Loucy (cell line): ENCODE data around the gene NAALADL2.

Experiments
- EZH2phosphoT487 ChIP-seq: fragments of 200-600 bp; IDR thresholded peaks from 2 replicates; pipeline ENCODE4 v1.6.1; 2018; ENCODE audit warnings: antibody characterized with exemption, mild to moderate bottlenecking, moderate library complexity, borderline replicate concordance
- TF ChIP-seq, protein P1 (sequence below): fragments of 200-600 bp; sonication (generic); conservative IDR thresholded peaks from 2 replicates; pipeline ENCODE4 v1.5.1; 2014; ENCODE audit warnings: mild to moderate bottlenecking, antibody characterized with exemption, low read length

DNA sequence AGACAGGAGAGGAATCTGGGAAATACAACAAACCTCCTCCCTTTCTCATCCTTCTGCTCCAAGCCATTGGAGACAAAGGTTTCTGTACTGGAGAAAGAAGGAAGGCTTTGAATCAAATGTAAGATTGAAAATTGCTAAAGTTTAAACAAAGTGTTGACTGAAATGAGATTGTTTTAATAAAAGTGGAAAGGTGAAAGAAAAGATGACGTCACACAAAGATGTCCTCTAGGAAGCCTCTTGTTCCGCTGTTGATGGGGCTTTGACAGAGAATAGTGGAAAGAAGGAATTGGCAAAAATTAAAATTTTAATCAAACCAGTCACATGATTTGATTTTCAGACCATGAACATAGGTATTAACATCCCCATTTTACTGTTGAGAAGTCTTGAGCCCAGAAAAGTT is 967.6 kb downstream of the NAALADL2 start:
- TF ChIP-seq EZH2phosphoT487 = no peak
- TF ChIP-seq, protein P1, sequence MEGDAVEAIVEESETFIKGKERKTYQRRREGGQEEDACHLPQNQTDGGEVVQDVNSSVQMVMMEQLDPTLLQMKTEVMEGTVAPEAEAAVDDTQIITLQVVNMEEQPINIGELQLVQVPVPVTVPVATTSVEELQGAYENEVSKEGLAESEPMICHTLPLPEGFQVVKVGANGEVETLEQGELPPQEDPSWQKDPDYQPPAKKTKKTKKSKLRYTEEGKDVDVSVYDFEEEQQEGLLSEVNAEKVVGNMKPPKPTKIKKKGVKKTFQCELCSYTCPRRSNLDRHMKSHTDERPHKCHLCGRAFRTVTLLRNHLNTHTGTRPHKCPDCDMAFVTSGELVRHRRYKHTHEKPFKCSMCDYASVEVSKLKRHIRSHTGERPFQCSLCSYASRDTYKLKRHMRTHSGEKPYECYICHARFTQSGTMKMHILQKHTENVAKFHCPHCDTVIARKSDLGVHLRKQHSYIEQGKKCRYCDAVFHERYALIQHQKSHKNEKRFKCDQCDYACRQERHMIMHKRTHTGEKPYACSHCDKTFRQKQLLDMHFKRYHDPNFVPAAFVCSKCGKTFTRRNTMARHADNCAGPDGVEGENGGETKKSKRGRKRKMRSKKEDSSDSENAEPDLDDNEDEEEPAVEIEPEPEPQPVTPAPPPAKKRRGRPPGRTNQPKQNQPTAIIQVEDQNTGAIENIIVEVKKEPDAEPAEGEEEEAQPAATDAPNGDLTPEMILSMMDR = no peak
